MM.1S (cell line): ENCODE results near the gene BZW2.

Experiments
- EZH2 ChIP-seq: fragments of 300-600 bp; sonication (generic); optimal IDR thresholded peaks from 2 replicates; pipeline ENCODE3; 2017; ENCODE audit warnings: low read depth, mild to moderate bottlenecking, antibody characterized with exemption, low read length, mixed read lengths
- EZH2phosphoT487 ChIP-seq: fragments of 300-600 bp; sonication (generic); IDR thresholded peaks from 2 replicates; pipeline ENCODE4 v1.6.1; 2018; ENCODE audit warnings: antibody characterized with exemption, low read length
- TF ChIP-seq, protein P1 (sequence below): fragments of 300-600 bp; sonication (generic); IDR thresholded peaks from 2 replicates; pipeline ENCODE4 v1.5.1; 2016; ENCODE audit warnings: antibody characterized with exemption, low read length, mixed read lengths

- TF ChIP-seq, protein P1, sequence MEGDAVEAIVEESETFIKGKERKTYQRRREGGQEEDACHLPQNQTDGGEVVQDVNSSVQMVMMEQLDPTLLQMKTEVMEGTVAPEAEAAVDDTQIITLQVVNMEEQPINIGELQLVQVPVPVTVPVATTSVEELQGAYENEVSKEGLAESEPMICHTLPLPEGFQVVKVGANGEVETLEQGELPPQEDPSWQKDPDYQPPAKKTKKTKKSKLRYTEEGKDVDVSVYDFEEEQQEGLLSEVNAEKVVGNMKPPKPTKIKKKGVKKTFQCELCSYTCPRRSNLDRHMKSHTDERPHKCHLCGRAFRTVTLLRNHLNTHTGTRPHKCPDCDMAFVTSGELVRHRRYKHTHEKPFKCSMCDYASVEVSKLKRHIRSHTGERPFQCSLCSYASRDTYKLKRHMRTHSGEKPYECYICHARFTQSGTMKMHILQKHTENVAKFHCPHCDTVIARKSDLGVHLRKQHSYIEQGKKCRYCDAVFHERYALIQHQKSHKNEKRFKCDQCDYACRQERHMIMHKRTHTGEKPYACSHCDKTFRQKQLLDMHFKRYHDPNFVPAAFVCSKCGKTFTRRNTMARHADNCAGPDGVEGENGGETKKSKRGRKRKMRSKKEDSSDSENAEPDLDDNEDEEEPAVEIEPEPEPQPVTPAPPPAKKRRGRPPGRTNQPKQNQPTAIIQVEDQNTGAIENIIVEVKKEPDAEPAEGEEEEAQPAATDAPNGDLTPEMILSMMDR = no peak
- TF ChIP-seq EZH2 = no peak
- no peak for TF ChIP-seq EZH2phosphoT487
These were observed 101.1 kb downstream of the BZW2 start for GRCh38 chr7:16747102-16747501.
